ENCODE measurements around the gene WDR77. TPM values are rescaled to one million over a fixed set of nuclear protein-coding genes. Genes with fewer than 3 reads are reported as not detected.

WDR77 gene
- total RNA-seq, 1 experiment from 2014 or later = 62.1 TPM

GRCh38 chr1:111474521-111474920 lies 25.5 kb upstream of the WDR77 start:
- no peaks in the 10 kb centered on the region for H4K20me1 ChIP-seq (ENCODE audit: low read length)
- intact Hi-C loops (cut with micrococcal nuclease) = no loop called here
- CTCF ChIA-PET = no interaction called here

GRCh38 chr1:111474106-111474505 lies 25.1 kb upstream of the WDR77 start:
- Histone ChIP-seq H3K9me2 (replicated peaks; ENCODE audit: low read length) (no peaks in the 10 kb centered on the region), H3K27me3 (ENCODE audit: low read length) (no peaks in the 10 kb centered on the region), H3K4me1 (ENCODE audit: insufficient read depth, low read length) (no peaks in the 10 kb centered on the region), H2AFZ (ENCODE audit: low read length) (no peak overlapping the region), H3K79me2 (ENCODE audit: low read length) (no peaks in the 10 kb centered on the region), H3K4me3 (ENCODE audit: low read length) (no peak overlapping the region), H3K36me3 (ENCODE audit: low read depth, low read length) (peaks cover 6% of the 10 kb centered on the region), H3K4me2 (ENCODE audit: low read length) (no peak overlapping the region), H3K27ac (ENCODE audit: low read length) (no peak overlapping the region), H3F3A (ENCODE audit: low read length, unreplicated experiment) (no peaks in the 10 kb centered on the region), H3K9ac (ENCODE audit: low read length) (no peak overlapping the region), H3K9me3 (ENCODE audit: low read length) (no peaks in the 10 kb centered on the region), H4K20me1 (ENCODE audit: low read length) (no peaks in the 10 kb centered on the region)
- POLR2A ChIA-PET (ENCODE audit: unreplicated experiment) = no interaction called here
- TF ChIP-seq EZH2 (IDR thresholded peaks at IDR 0.05; ENCODE audit: low read length, unreplicated experiment) = no peak
- no peak for TF ChIP-seq EZH2phosphoT487 (IDR thresholded peaks at IDR 0.05; ENCODE audit: borderline replicate concordance, low read length)
- intact Hi-C loops (cut with micrococcal nuclease) = no loop called here
- no peak for ATAC-seq
- DNase-seq = no peak
- CTCF ChIA-PET = no interaction called here
- BruUV-seq (replicated peaks) = no TSS peak

More at GRCh38 chr1:111474521-111474920, 25.5 kb upstream of the WDR77 start:
- POLR2A ChIA-PET (ENCODE audit: unreplicated experiment) = no interaction called here
- Histone ChIP-seq H3K4me2 (ENCODE audit: low read length) (no peak overlapping the region), H3K9me2 (replicated peaks; ENCODE audit: low read length) (no peaks in the 10 kb centered on the region), H3K79me2 (ENCODE audit: low read length) (no peaks in the 10 kb centered on the region), H3K9me3 (ENCODE audit: low read length) (no peaks in the 10 kb centered on the region), H3K36me3 (ENCODE audit: low read depth, low read length) (peaks cover 4% of the 10 kb centered on the region), H3K4me3 (ENCODE audit: low read length) (no peak overlapping the region), H2AFZ (ENCODE audit: low read length) (no peak overlapping the region), H3F3A (ENCODE audit: low read length, unreplicated experiment) (no peaks in the 10 kb centered on the region), H3K27ac (ENCODE audit: low read length) (no peak overlapping the region), H3K27me3 (ENCODE audit: low read length) (no peaks in the 10 kb centered on the region), H3K4me1 (ENCODE audit: insufficient read depth, low read length) (no peaks in the 10 kb centered on the region), H3K9ac (ENCODE audit: low read length) (no peak overlapping the region)
- DNase-seq = no peak
- no peak for TF ChIP-seq CTCF (conservative IDR thresholded peaks at IDR 0.05; ENCODE audit: low read depth, low read length)
- TF ChIP-seq EZH2phosphoT487 (IDR thresholded peaks at IDR 0.05; ENCODE audit: borderline replicate concordance, low read length) = no peak
- TF ChIP-seq EZH2 (IDR thresholded peaks at IDR 0.05; ENCODE audit: low read length, unreplicated experiment) = no peak
- no peak for ATAC-seq
- BruUV-seq (replicated peaks) = no TSS peak

- no peak overlapping the region for H3K9ac ChIP-seq (ENCODE audit: low read length)
- ATAC-seq = no peak
Measured at GRCh38 chr1:111471538-111471937, 22.5 kb upstream of the WDR77 start.

More at GRCh38 chr1:111471538-111471937, 22.5 kb upstream of the WDR77 start:
- ChIA-PET CTCF (no interaction called here), POLR2A (ENCODE audit: unreplicated experiment) (no interaction called here)
- H3F3A ChIP-seq (ENCODE audit: low read length, unreplicated experiment) = no peaks in the 10 kb centered on the region
- intact Hi-C loops (cut with micrococcal nuclease) = no loop called here
- H3K27ac ChIP-seq (ENCODE audit: low read length) = no peak overlapping the region
- H3K4me3 ChIP-seq (ENCODE audit: low read length) = no peak overlapping the region
- DNase-seq = no peak
- no peaks in the 10 kb centered on the region for H4K20me1 ChIP-seq (ENCODE audit: low read length)
- peaks cover 15% of the 10 kb centered on the region for H3K36me3 ChIP-seq (ENCODE audit: low read depth, low read length)
- no peaks in the 10 kb centered on the region for H3K9me2 ChIP-seq (replicated peaks; ENCODE audit: low read length)
- H3K79me2 ChIP-seq (ENCODE audit: low read length) = no peaks in the 10 kb centered on the region
- TF ChIP-seq EZH2phosphoT487 (IDR thresholded peaks at IDR 0.05; ENCODE audit: borderline replicate concordance, low read length) (no peak), EZH2 (IDR thresholded peaks at IDR 0.05; ENCODE audit: low read length, unreplicated experiment) (no peak), CTCF (conservative IDR thresholded peaks at IDR 0.05; ENCODE audit: low read depth, low read length) (no peak)
- H3K4me1 ChIP-seq (ENCODE audit: insufficient read depth, low read length) = no peaks in the 10 kb centered on the region
- H3K27me3 ChIP-seq (ENCODE audit: low read length) = no peaks in the 10 kb centered on the region
- no peak overlapping the region for H2AFZ ChIP-seq (ENCODE audit: low read length)
- no peak overlapping the region for H3K4me2 ChIP-seq (ENCODE audit: low read length)
- no peaks in the 10 kb centered on the region for H3K9me3 ChIP-seq (ENCODE audit: low read length)
- BruUV-seq (replicated peaks) = no TSS peak

All from PC-3 (cell line).